Measurements from ENCODE around the gene NWD2. TPM values are rescaled to one million over a fixed set of nuclear protein-coding genes. Genes with fewer than 3 reads are reported as not detected.

The NWD2 gene
- total and polyA plus RNA-seq, 2 donors from 2014 or later = not detected

Small RNA genes within 50 kb of the gene (microRNA-seq; reads per million reads assigned to microRNA genes)
- not detected for gene MIR4801

All from kidney (tissue), 2 donors.